Thoracic aorta (tissue), 2 donors: ENCODE measurements around the gene RAB12. TPM values are rescaled to one million over a fixed set of nuclear protein-coding genes. Genes with fewer than 3 reads are reported as not detected.
"Not testable (repeated sequence)": the region's sequence is repeated elsewhere in the genome, so short reads cannot be mapped to it uniquely, and the experiment has no call there.

ENCODE experiments used
- ATAC-seq: fragments of 150-250 bp; one replicate; pipeline ENCODE4 v1.8.0; 2017; ENCODE audit warnings: low read depth; ENCODE audit not compliant: insufficient number of reproducible peaks, low FRiP score
- DNase-seq: peaks from one replicate; pipeline ENCODE4 v3.0.0-alpha.2; 2020; ENCODE audit warnings: low spot score
- H3K27ac ChIP-seq, 2 donors: fragments of 200-600 bp; sonication (generic); 1 replicate in 1 of 2; 2 replicates in 1 of 2; pipeline ENCODE4 v1.5.1; 2016; ENCODE audit warnings: mild to moderate bottlenecking in 2 of 2, moderate library complexity in 2 of 2
- H3K27me3 ChIP-seq: fragments of 200-600 bp; sonication (generic); replicated peaks from 2 replicates; pipeline ENCODE4 v1.6.0; 2016; ENCODE audit warnings: mild to moderate bottlenecking; ENCODE audit not compliant: insufficient read depth
- H3K36me3 ChIP-seq: fragments of 200-600 bp; sonication (generic); one replicate; pipeline ENCODE4 v1.5.1; 2016
- H3K4me1 ChIP-seq, 2 donors: fragments of 200-600 bp; sonication (generic); 1 replicate in 1 of 2; 2 replicates in 1 of 2; pipeline versions ENCODE4 v1.5.1 to v1.6.0; 2016; ENCODE audit warnings: low read depth in 2 of 2, mild to moderate bottlenecking in 1 of 2; ENCODE audit not compliant: control insufficient read depth in 1 of 2
- H3K4me3 ChIP-seq: fragments of 200-600 bp; sonication (generic); 2 replicates; pipeline ENCODE4 v1.5.1; 2016; ENCODE audit warnings: mild to moderate bottlenecking
- H3K9me3 ChIP-seq: fragments of 200-600 bp; sonication (generic); 2 replicates; pipeline ENCODE4 v1.5.1; 2016
- total RNA-seq, 2 donors: library from RNA; depleted of rRNA; stranded (reverse); fragments of >200 nt; gene quantifications; one replicate each; pipeline versions ENCODE4 v1.1.0 to v1.2.3, GENCODE V29; 2016
- TF ChIP-seq, protein P1 (sequence below): fragments of 200-600 bp; sonication (generic); IDR thresholded peaks from one replicate; pipeline ENCODE4 v1.5.1; 2019; ENCODE audit warnings: antibody characterized with exemption

The RAB12 gene
- total RNA-seq, 2 donors from 2014 or later, result 40.1 to 55.0 TPM

GRCh38 chr18:8571399-8571798, 37.8 kb upstream of the RAB12 start:
- H3K4me3 ChIP-seq, result no peak overlapping the region
- no peak overlapping the region for H3K27ac ChIP-seq
- H3K27me3 ChIP-seq, result no peaks in the 10 kb centered on the region
- TF ChIP-seq, protein P1, sequence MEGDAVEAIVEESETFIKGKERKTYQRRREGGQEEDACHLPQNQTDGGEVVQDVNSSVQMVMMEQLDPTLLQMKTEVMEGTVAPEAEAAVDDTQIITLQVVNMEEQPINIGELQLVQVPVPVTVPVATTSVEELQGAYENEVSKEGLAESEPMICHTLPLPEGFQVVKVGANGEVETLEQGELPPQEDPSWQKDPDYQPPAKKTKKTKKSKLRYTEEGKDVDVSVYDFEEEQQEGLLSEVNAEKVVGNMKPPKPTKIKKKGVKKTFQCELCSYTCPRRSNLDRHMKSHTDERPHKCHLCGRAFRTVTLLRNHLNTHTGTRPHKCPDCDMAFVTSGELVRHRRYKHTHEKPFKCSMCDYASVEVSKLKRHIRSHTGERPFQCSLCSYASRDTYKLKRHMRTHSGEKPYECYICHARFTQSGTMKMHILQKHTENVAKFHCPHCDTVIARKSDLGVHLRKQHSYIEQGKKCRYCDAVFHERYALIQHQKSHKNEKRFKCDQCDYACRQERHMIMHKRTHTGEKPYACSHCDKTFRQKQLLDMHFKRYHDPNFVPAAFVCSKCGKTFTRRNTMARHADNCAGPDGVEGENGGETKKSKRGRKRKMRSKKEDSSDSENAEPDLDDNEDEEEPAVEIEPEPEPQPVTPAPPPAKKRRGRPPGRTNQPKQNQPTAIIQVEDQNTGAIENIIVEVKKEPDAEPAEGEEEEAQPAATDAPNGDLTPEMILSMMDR, result no peak
- no peaks in the 10 kb centered on the region for H3K36me3 ChIP-seq
- no peak for DNase-seq
- ATAC-seq, result no peak
- no peaks in the 10 kb centered on the region for H3K4me1 ChIP-seq
- H3K9me3 ChIP-seq, result no peaks in the 10 kb centered on the region

DNA sequence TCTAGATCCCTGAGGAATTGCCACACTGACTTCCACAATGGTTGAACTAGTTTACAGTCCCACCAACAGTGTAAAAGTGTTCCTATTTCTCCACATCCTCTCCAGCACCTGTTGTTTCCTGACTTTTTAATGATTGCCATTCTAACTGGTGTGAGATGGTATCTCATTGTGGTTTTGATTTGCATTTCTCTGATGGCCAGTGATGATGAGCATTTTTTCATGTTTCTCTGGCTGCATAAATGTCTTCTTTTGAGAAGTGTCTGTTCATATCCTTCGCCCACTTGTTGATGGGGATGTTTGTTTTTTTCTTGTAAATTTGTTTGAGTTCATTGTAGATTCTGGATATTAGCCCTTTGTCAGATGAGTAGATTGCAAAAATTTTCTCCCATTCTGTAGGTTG, 35.5 kb upstream of the RAB12 start:
- H3K4me3 ChIP-seq, H3K27me3 ChIP-seq, H3K27ac ChIP-seq, DNase-seq, H3K4me1 ChIP-seq, ATAC-seq, H3K9me3 ChIP-seq, H3K36me3 ChIP-seq: not testable (repeated sequence)

- no peak for ATAC-seq
- Histone ChIP-seq H3K4me3 (no peak overlapping the region), H3K27me3 (no peaks in the 10 kb centered on the region), H3K27ac (no peak overlapping the region), H3K4me1 (no peaks in the 10 kb centered on the region), H3K36me3 (no peaks in the 10 kb centered on the region), H3K9me3 (no peaks in the 10 kb centered on the region)
- DNase-seq, result no peak
- TF ChIP-seq, protein P1, result no peak
Measured at GRCh38 chr18:8584798-8585197, 24.4 kb upstream of the RAB12 start.

DNA sequence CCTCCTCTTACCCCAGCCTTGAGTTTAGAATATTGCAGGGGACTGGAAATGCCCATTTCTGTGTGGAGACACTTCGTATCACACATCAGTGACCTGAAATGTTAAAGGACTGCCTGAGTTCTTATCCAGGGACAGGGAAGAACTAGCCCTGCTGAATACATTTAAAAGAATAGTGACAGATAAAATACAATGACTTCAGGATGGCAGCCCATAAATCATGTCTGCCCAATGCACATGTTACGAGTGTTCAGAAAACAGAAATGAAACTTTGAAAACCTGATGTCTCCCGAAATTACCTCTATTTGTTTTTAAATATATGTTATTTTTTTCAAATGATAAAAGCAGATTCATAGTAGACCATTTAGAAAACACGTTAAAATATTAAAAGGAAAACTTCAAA, 22.3 kb upstream of the RAB12 start:
- H3K27me3 ChIP-seq, result no peaks in the 10 kb centered on the region
- no peak for DNase-seq
- H3K27ac ChIP-seq, result no peak overlapping the region
- TF ChIP-seq, protein P1, result no peak
- H3K9me3 ChIP-seq, result no peaks in the 10 kb centered on the region
- no peak for ATAC-seq
- no peak overlapping the region for H3K4me3 ChIP-seq
- H3K36me3 ChIP-seq, result no peaks in the 10 kb centered on the region
- no peaks in the 10 kb centered on the region for H3K4me1 ChIP-seq

DNA sequence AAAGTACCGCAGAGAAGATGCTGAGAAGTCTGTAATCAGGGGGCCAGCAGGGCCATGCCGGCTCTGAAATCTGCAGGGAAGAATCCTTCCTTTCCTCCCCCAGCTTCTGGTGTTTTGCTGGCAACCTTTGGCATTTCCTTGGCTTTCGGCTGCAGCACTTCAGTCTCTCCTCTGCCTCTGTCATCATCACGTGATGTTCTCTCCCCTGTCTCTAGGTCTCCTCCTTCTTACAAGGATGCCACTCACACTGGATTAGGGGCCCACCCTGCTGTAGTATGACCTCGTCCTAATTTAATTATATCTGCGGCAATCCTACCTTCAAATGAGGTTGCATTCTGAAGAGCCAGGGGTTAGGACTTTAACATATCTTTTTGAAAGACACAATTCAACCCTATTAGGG, 13.8 kb upstream of the RAB12 start:
- H3K4me1 ChIP-seq, result no peaks in the 10 kb centered on the region
- no peak overlapping the region for H3K27ac ChIP-seq
- ATAC-seq, result no peak
- H3K4me3 ChIP-seq, result no peak overlapping the region
- no peaks in the 10 kb centered on the region for H3K9me3 ChIP-seq
- no peak for DNase-seq
- TF ChIP-seq, protein P1, result no peak
- no peaks in the 10 kb centered on the region for H3K36me3 ChIP-seq
- H3K27me3 ChIP-seq, result no peaks in the 10 kb centered on the region

- Histone ChIP-seq H3K36me3 (no peaks in the 10 kb centered on the region), H3K4me3 (no peak overlapping the region), H3K4me1 (no peaks in the 10 kb centered on the region), H3K27ac (no peak overlapping the region), H3K27me3 (no peaks in the 10 kb centered on the region), H3K9me3 (no peaks in the 10 kb centered on the region)
- ATAC-seq (no peak), DNase-seq (no peak)
- TF ChIP-seq, protein P1, result no peak
Measured at GRCh38 chr18:8601277-8602032, 7.8 kb upstream of the RAB12 start.
